GM12865 (cell line): ENCODE results near the gene GRID1.

Source experiments
- DNase-seq: peaks from one replicate; pipeline ENCODE4 v3.0.0; 2010; ENCODE audit warnings: low read depth
- H3K4me3 ChIP-seq: 2 replicates; pipeline ENCODE4 v1.5.1; 2011; ENCODE audit warnings: mild to moderate bottlenecking, low read depth, low read length, control low read depth
- TF ChIP-seq, protein P1 (sequence below): IDR thresholded peaks from 2 replicates; pipeline ENCODE4 v1.5.1; 2011; ENCODE audit warnings: low read length, control low read depth, low read depth, inconsistent platforms; ENCODE audit not compliant: insufficient read depth; ENCODE audit errors: missing control alignments

The GRID1 gene

DNA sequence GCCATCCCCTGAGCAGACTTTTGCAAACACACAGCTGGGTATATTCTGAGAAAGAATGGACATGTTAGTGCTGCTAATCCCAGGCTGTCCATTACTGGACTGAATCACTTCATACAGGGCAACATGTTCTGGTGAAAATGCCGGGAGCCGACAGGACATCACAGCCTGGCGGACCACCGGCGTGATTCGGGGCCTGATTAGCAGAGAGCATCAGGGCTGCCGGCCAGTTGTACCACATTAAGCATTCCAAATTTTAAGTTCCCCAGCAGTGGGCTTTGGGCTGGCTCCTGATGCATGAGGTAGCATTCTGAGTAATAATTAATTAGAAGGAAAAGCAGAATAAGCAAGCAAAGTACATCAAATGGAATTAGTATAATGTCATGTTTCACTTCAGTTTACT lies 229.0 kb downstream of the GRID1 start:
- TF ChIP-seq, protein P1, sequence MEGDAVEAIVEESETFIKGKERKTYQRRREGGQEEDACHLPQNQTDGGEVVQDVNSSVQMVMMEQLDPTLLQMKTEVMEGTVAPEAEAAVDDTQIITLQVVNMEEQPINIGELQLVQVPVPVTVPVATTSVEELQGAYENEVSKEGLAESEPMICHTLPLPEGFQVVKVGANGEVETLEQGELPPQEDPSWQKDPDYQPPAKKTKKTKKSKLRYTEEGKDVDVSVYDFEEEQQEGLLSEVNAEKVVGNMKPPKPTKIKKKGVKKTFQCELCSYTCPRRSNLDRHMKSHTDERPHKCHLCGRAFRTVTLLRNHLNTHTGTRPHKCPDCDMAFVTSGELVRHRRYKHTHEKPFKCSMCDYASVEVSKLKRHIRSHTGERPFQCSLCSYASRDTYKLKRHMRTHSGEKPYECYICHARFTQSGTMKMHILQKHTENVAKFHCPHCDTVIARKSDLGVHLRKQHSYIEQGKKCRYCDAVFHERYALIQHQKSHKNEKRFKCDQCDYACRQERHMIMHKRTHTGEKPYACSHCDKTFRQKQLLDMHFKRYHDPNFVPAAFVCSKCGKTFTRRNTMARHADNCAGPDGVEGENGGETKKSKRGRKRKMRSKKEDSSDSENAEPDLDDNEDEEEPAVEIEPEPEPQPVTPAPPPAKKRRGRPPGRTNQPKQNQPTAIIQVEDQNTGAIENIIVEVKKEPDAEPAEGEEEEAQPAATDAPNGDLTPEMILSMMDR = no peak
- DNase-seq = no peak
- no peak overlapping the region for H3K4me3 ChIP-seq

DNA sequence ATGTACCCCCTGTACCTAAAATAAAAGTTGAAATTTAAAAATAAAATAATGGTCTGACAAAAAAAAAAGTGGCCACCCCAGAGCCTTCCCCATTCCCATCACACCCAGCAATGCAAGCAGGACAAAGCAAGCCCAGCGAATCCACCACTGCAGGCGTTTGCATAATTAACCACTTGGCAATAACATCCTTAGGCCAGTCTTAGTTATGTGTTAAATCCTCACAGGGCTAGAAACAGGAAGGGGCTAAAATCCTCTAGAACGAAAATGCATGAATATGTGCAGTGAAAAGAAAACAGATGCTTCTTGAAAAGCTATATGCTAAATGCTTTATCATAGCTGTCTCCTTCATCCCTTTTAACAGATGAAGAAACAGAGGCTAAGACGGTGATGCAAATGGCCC lies 229.7 kb downstream of the GRID1 start:
- TF ChIP-seq, protein P1 = no peak
- no peak for DNase-seq
- no peak overlapping the region for H3K4me3 ChIP-seq

DNA sequence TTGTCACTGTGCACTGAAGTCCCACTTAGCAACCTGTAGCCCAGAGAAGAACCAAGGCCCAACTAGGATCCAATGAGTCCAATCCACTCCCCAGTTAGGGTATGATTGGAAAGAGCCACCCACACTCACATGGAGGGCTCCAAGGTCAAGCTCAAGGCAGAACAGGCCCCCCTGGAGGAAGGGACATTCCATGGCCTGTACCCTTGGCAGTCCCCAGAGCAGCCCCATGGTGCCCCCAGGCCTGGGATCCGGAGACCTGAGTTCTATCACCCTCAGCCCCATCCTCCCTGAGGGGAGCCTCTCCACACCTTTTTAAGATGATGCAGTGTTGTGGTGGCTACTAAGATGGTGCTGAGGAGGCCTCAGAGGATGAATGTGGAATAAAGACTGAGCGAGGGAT lies 231.4 kb downstream of the GRID1 start:
- TF ChIP-seq, protein P1 = no peak
- H3K4me3 ChIP-seq = no peak overlapping the region
- DNase-seq = no peak

DNA sequence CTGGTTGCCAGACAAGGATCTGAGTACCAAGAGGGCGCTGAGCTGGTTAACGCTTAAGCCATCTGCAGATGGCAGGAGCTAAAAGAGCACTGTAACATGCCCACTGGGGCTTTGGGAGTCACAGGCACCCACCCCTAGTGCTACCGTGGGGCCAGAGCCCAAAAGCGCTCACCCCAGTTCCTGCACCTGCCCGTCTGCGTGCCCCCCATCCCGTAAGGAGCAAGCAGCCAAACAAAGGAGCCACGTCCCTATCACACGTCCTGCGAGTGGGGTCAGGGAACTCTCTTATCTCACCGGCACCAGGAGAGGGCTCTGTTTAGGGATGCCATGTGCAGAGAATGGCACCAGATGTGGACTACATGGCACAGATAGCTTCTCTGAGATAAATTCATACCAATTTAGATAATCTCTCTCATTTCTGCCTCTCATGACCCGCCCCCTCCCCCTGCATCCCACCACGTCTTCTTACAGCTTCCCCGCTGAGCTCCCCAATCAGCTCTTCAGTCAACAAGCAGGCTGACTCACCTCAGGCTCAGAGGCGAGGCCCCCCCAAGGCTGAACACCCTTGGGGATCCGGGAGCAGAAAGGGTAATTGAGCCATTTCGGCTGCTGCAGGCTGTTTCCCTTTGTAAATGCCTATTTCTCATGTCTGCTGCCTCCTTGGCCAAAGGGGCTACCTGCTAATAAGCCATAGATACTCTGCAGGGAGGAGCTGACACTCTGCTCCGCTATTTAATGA lies 235.7 kb downstream of the GRID1 start:
- TF ChIP-seq, protein P1 = no peak
- H3K4me3 ChIP-seq = no peak overlapping the region
- no peak for DNase-seq

DNA sequence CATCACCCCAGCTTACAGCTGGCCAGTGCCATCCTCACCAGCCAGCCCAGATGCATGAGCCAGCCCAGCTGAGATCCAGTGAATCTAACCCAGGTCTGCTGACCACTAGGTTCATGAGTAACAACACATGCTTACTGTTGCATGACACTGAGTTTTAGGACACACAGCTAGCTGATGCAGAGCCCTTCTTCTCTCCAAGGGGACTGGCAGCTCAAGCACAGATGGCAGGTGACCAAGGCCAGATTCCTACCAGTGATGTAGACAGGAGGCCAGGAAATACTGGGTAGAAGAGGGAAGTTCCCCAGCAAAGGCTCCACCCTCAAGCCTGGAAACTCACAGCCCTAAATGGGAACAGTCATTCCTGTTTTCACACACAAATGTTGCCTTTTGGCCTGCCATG lies 236.6 kb downstream of the GRID1 start:
- no peak overlapping the region for H3K4me3 ChIP-seq
- TF ChIP-seq, protein P1 = no peak
- no peak for DNase-seq

DNA sequence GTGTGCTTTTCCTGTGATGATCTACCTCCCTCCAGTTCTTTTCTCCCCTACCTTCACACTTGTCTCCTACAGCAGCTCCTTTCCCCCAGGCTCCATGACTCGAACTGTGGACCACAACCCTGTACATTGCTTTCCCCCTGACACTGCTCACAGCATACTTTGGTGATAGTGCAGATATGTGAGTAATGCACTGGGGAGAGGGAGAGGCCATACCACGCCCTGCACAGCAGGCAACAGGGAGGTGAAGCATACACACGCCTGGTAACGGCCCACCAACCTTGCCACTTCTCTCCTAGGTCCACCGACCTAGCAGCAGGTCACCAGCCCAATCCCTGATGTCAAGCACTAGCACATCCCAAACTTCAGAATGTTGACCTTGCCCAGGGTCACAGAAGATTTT lies 238.2 kb downstream of the GRID1 start:
- no peak for DNase-seq
- no peak overlapping the region for H3K4me3 ChIP-seq
- TF ChIP-seq, protein P1 = no peak

DNA sequence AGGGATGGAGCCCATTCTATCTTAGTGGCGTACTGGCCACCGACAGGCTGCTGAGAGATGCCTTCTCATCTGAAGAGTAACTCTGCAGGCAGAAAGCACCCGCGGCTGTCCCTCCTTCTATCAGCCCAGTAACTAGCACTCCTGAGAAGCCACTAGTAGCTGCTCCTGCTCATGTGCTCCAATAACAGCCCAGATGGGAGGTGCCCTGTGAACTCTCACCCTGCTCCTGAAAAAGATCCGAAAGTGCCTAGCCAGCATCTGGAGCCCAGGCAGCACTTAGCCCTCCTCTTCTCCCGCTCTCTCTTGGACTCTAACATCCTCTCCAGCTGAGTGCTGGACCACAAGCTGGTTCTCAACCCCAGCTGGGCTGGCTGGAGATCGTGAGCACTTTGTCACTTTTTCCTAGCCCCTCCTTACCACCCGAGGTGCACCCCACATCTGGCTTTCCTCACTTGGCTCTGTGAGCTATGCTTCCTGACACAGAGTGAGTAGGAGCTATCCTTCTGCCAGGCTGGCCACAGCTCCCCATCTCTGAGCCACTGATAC lies 239.2 kb downstream of the GRID1 start:
- no peak overlapping the region for H3K4me3 ChIP-seq
- no peak for DNase-seq
- TF ChIP-seq, protein P1 = no peak
